Thyroid gland (tissue), 4 donors: ENCODE data around the gene SOX12.

Source experiments
- CTCF ChIP-seq, 6 experiments: fragments of 200-600 bp in 3 of 6; fragments of 450-650 bp in 3 of 6; sonication (generic) in 3 of 6; IDR thresholded peaks; one replicate each; pipeline ENCODE4 v1.5.1; 2016 to 2019; ENCODE audit warnings: antibody characterized with exemption in 6 of 6, mild to moderate bottlenecking in 2 of 6, inconsistent platforms in 1 of 6, moderate library complexity in 1 of 6
- POLR2A ChIP-seq, 2 donors: fragments of 450-650 bp; IDR thresholded peaks; one replicate each; pipeline ENCODE4 v1.6.1; 2017; ENCODE audit warnings: antibody characterized with exemption in 2 of 2, mild to moderate bottlenecking in 2 of 2, moderate library complexity in 1 of 2

- TF ChIP-seq CTCF (IDR thresholded peaks at IDR 0.05) (no peak), POLR2A (IDR thresholded peaks at IDR 0.05) (no peak)
Observed at GRCh38 chr20:289693-290083, 35.7 kb upstream of the SOX12 start.
